Inferior parietal cortex (tissue), 1 donor: ENCODE measurements around the gene COL6A5.
A peak's percentile ranks its signal among the peaks of the same experiment; 100 is the strongest.
"Not testable (repeated sequence)": the region's sequence is repeated elsewhere in the genome, so short reads cannot be mapped to it uniquely, and the experiment has no call there.

Experiments
- DNase-seq: peaks from one replicate; pipeline ENCODE4 v3.0.0-alpha.2; 2016; ENCODE audit errors: extremely low spot score

The COL6A5 gene

DNA sequence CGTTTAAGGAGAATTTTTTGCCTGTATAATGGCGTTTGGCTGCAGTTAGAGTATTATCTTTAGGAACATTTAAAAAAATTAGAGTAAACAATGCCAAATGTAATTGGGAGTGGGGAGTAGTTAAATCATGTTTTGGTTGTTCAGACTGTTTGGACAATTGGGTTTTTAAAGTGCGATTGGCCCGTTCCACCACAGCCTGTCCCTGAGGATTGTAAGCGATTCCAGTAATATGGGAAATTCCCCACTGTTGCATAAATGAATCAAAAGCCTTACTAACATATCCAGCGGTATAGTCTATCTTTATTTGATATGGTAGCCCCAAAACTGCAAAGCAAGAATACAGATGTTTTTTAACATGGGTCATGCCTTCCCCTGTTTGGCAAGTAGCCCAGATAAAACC, 101.4 kb downstream of the COL6A5 start:
- not testable (repeated sequence) for DNase-seq

DNA sequence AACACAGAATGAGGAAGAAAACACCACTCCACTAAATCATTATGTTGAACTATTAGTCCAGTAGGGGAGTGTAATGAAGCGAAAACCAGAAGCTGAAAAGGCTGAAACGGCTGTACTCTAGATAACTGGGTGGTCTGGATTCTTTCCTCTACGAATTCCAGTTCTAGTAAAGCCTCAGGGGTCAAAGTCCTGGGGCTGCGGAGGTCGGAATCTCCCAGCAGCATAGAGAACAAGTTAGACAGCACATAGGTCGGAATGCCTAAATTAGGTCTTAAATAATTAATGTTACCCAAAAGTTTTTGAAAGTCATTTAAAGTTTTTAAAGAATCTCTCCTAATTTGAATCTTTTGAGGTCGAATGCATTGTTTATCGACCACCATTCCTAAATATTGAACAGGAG, 102.7 kb downstream of the COL6A5 start:
- DNase-seq = not testable (repeated sequence)

DNA sequence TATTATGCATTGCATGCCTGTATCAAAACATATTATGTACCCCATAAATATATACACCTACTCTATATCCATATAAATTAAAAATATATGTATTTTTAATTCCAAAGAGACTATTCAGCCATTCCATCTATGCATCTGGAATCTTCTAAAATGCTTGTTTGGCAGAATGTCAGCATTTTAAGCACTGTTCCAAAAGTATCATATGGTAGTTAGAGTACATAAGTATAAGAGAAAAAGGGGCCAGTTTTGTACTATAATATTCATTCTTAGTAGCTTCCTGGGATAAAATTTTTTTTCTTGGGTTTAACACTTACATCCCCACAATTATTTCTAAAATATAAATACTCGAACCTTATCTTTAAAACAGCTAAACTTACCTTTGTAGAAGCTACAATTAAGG, 111.1 kb downstream of the COL6A5 start:
- no peak for DNase-seq

DNA sequence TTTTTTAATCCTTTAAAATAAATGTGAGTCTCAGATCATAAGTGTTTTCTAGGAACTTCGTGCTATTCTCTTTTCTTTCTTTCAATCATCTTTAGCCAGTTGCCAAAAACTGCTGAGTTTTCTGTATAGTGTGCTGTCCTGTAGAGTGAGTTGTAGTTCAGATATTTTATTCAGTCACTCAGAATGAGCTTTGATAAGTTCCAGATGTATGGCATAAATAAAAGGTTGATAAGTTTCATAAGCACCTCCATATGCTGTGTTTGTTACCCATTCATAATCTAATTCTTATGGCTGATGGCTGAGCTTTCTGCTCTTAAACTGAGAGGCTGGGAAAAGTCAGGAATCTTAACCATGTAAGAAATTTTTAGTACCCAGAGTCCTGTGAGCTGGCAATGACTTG, 112.2 kb downstream of the COL6A5 start:
- DNase-seq = no peak

- peak; percentile 39 for DNase-seq
Measured at GRCh38 chr3:130459944-130460343, 114.5 kb downstream of the COL6A5 start.

DNA sequence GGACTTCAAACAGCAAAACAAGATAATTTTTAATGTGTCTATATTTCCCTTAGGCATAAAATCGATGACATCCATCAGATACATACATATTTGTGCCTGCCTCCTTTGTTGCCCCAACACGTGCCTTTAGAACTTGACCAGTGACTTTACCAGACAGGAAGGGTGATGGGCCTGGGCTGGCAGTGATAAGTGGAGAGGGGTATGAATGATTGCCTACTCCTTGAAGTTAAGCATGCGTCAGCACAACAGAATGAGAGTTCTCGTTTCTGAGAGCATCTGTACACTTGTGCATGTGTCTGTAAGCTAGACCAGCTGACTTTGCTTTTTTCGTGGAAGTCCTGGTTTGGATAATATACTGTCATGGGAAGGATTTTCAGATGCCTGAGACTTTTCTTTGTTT, 116.6 kb downstream of the COL6A5 start:
- no peak for DNase-seq

DNA sequence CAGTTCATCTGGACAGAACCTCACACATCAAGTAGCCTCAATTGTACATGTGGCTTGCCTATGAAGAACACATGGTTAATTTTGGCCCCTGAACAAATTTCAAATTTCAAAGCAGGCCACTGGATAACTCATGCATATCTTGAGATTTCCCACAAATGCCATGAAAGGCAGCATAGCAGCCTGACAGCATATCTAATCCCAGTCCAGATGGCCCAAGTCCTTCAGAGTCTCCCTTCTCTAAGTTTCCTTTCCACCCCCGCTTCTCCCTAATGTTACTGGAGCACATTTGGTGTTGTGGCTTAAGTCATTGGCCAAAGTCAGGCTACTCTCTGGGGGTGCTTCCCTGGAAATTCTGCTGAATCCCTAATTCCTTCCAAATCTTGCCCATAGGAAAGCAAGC, 117.7 kb downstream of the COL6A5 start:
- DNase-seq = no peak

DNA sequence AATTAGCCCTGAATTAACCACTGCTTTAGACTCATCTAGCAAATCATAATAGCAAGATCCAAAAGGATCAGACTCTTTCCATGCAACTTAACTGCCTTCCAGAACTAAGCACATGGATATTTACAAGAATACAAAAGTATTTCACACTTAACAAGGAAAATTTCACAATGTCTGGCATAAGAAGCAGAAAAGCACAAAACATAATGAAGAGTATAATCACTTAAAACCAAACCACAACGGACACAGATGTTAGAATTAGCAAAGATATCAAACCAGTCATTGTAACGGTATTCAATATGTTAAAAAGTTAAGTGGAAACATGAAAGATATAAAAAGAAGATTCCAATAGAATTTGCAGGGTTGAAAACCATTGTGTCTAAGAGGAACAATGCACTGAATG, 120.0 kb downstream of the COL6A5 start:
- no peak for DNase-seq

DNA sequence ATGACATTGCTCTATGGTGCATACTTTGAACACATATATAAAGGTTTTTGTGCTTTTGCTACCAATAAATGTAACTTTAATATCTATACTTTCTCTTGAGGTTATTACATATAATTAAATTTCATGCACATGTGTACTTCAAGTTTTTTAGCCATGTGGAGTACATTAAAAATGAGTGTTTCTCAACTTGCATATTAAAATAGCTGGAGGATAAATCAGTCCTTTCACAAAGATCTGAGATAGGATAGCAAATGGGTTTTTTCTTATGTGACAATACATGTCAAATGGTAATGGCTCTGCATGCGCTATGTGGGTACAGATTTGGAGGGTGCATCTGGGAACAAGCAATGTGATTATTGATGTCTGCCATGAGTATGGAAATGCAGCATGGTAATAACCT, 122.8 kb downstream of the COL6A5 start:
- no peak for DNase-seq

- DNase-seq = no peak
Measured at GRCh38 chr3:130470126-130470525, 124.7 kb downstream of the COL6A5 start.

- DNase-seq = no peak
Measured at GRCh38 chr3:130473416-130473815, 127.9 kb downstream of the COL6A5 start.

DNA sequence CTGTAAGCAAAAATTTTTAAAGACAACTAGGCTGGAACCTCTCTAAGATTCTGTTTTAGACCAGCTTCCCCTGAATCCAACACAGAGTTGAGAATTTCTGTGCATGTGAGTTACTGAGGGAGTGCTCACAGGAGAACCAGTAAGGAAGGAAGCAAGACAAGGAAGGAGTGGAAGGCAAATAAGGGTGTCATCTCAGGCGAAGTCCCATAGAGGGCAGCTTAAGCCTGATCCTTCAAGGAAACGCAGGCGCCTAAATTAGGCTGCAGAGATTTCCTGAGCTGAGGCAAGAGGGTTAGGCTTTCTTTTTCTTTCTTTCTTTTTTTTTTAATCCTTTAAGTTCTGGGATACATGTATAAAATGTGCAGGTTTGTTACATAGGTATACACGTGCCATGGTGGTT, 135.3 kb downstream of the COL6A5 start:
- no peak for DNase-seq

DNA sequence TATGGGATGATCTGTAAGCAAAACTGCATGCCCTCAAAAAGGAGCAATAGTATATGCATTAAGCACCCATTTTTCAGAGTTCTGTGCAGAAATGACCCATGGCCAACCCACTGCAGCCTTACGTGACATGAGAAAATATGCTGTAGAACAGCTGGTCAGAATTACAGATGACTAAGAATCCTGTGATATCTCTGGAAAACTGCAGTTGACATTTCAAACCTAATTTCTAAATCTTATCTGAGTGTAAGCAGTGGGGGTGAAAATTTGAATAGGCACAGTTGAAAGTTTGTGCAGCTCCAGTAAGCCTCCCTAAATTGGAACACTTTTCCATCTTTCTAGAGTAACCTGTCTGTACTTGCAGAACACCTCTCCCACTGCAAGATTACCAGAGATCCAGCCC, 142.8 kb downstream of the COL6A5 start:
- no peak for DNase-seq

- no peak for DNase-seq
Measured at GRCh38 chr3:130488769-130489450, 143.4 kb downstream of the COL6A5 start.

GRCh38 chr3:130490241-130490640, 144.8 kb downstream of the COL6A5 start:
- no peak for DNase-seq

GRCh38 chr3:130491431-130491830, 146.0 kb downstream of the COL6A5 start:
- DNase-seq = no peak

DNA sequence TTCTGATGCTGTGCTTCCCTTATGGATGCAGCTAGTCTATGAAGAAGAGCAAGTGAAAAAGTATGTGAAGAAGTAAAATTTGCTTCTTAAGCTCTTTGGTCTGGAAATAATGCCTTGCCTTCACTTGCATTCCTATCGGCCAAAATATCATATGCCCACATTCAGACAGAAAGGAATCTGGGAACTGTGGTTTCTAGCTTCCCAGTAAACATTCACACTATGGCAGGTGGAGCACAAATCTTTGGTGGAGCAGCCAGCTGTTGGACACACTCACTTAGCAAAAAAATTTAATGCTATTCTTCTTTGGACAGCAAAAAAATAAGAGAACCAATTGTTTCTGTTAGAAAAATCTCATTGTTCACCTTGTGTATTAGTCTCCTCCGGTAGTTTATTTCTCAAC, 159.2 kb downstream of the COL6A5 start:
- no peak for DNase-seq

GRCh38 chr3:130506031-130506430, 160.6 kb downstream of the COL6A5 start:
- DNase-seq = no peak

DNA sequence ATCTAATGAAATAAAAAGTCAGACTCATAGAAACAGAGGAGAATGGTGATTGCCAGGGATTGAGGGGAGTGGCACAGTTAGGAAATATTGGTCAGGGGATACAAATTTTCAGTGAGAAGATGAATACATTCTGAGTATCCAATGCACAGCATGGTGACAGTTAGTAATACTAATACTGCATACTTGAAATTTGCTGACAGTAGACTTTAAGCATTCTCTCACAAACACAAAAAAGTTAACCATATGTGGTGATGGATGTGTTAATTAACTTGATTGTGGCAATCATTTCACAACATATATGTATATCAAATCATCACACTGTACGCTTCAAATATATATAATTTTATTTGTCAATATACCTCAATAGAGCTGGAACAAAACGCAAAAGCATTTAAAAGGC, 162.3 kb downstream of the COL6A5 start:
- no peak for DNase-seq

- DNase-seq = no peak
Measured at GRCh38 chr3:130509008-130509407, 163.5 kb downstream of the COL6A5 start.

GRCh38 chr3:130514681-130515080, 169.2 kb downstream of the COL6A5 start:
- DNase-seq = no peak

- no peak for DNase-seq
Measured at GRCh38 chr3:130515755-130516154, 170.3 kb downstream of the COL6A5 start.

DNA sequence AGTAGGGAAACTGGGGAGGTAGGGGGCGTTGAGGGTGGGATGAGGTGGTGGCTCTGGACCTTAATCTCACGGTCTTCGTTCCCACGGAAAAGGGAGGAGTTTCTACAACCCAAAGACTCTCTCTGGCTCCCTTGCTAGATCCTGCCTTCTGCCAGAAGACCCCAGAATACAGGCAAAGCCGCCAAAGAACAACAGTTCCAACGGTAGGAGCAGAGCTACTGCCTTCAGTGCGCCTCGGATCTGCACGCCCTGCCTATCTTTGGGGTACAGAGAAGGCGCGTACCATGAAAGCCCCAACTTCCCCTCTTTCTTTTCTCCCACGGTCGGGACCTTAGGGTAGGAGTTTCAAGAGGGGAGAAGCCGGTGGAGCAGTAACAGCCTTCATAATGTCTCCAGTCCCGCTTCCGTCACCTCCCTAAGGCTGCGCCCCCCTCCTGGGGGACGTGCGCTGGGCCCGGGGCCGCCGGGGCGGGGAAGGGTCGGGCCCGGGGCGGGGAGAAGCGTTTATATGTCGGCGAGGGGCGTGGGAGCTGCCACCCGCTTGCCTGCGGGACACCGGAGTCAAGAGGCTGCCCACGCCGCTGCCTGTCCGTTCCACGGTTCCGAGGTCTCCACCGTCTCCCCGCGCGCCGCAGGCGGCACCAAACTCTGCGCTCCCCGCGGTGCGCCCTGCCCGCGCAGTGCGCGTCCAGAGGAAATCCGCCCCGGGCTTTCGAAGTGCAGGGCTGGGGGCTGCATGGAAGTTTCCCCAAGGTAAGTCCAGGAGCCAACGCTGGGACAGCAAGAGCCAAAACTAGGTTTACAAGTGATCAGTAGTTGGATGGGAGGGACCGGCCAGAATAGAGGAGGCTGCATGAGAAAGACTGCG, 171.4 kb downstream of the COL6A5 start, which contains the start of gene COL6A6:
COL6A6 (plus strand) TSS at position 533 of the 868 bp plus-strand sequence. CDS start 43,188 bp downstream, outside the sequence.
- no peak for DNase-seq
